ENCODE results near the gene HSD17B14.
"Not testable (repeated sequence)": the region's sequence is repeated elsewhere in the genome, so short reads cannot be mapped to it uniquely, and the experiment has no call there.

The HSD17B14 gene

GRCh38 chr19:48799358-48800300 lies 36.7 kb downstream of the HSD17B14 start:
- no peak for DNase-seq (ENCODE audit: extremely low read depth in 1 of 2, low read depth in 1 of 2)

DNA sequence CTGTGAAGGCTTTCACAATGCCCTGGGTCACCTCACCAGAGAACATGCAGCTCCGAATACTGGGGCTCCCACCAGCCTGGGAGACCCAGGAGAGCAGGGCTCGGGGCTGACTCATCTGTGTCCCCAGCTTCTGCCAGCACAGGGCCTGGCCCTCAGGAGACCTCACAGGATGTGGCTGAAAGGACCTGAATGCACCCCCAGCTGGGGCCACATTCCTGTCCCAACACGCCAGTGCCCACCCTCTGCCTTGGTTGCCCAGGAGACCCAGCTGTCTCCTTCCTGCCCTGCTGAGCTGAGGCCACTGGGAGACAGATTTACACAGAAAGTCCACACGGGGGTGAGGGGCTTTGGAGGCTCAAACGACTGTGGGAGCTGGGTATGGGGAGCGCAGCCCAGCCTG lies 37.4 kb downstream of the HSD17B14 start:
- no peak for DNase-seq (ENCODE audit: extremely low read depth in 1 of 2, low read depth in 1 of 2)

- no peak for DNase-seq (ENCODE audit: extremely low read depth in 1 of 2, low read depth in 1 of 2)
These were observed 39.2 kb downstream of the HSD17B14 start for GRCh38 chr19:48797103-48797502.

DNA sequence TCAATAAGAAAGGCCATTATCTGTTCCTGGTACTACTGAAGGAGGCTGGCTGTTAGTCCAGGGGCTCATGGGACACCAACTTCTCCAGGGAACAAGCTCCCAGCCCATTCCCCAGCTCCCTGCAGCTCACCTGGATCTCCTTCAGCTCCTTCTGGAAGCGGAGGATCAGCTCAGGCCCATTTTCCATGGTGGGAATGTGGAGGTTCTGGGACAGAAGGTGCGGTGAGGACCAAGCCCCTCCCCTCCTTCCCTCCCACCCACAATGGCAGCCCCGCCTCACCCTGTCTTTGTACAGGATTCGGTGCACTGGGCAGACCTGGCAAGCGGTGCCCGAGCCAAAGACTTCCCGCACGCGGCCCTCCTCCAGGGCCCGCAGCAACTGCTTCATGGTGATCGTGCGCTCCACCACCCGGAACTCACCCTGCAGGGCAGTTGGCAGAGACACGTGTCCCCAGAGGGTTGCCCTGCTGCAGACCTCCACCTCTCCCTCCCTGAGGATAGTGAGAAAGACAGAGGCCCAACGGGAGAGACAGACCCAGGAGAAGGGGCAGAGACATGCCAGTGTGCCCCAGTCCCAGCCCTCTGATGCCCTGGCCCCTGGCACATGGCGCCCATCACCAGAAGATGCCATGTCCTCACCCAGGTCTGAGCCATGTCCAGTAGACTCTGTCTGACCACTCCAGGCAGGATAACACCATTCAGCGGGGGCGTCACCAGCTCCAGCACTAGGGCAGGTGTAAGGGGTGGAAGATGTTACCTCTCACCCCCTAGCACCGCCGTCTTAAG lies 39.8 kb downstream of the HSD17B14 start:
- no peak for DNase-seq (ENCODE audit: extremely low read depth in 1 of 2, low read depth in 1 of 2)

- no peak for DNase-seq (ENCODE audit: extremely low read depth in 1 of 2, low read depth in 1 of 2)
These were observed 40.6 kb downstream of the HSD17B14 start for GRCh38 chr19:48795685-48796070.

- peak; percentile 61 to 71 for DNase-seq (ENCODE audit: extremely low read depth in 1 of 2, low read depth in 1 of 2)
These were observed 41.1 kb downstream of the HSD17B14 start for GRCh38 chr19:48795055-48795684.

DNA sequence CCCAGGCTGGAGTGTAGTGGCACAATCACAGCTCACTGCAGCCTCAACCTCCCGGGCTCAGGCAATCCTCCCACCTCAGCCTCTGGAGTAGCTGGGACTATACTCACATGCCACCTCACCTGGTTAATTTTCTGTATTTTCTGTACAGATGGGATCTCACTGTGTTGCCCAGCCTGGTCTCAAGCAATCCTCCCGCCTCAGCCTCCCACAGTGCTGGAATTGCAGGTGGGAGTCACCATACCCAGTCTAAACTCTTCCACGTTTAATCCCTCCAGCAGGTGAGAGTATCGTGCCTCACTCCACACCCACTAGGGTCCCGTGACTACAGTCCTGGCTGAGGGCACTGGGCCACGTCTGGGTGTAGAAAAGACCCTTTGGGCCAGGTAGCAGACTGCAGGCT lies 42.0 kb downstream of the HSD17B14 start:
- no peak for DNase-seq (ENCODE audit: extremely low read depth in 1 of 2, low read depth in 1 of 2)

DNA sequence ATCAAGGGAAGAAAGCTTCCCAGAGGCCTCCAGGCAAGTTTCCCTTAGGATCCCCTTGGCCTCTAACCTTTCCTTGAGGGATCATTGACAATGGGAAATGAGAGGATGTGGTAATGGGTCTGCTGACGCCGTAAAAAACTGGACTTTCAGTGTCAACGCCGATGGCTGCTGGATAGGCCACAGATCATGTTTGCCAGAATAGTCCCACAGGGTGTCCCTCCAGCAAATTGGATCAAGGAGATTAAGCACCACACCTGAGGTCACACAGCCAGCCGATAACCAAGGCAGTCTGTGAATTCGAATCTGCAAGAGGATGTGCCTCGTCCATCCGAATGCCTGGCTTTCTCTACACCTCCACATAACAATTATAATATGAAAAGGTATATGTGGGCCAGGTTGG lies 43.0 kb downstream of the HSD17B14 start:
- no peak for DNase-seq (ENCODE audit: extremely low read depth in 1 of 2, low read depth in 1 of 2)

DNA sequence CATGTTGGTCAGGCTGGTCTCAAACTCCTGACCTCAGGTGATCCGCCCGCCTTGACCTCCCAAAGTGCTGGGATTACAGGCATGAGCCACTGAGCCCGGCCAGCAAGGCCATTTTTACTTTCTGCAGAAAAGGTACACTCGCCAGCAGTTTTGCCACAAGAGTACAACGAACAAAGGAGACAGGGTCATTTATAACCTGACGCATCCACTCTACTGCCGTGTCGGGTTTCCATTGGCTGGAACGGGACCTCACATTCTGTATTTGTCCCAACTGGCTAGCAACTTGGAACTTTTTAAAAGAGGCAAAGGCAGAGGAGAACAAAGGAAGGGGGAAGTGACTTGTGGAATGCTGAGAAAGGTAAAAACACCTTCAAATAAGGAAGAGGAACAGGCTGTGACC lies 49.0 kb downstream of the HSD17B14 start:
- not testable (repeated sequence) for DNase-seq (ENCODE audit: extremely low read depth in 1 of 2, low read depth in 1 of 2)

DNA sequence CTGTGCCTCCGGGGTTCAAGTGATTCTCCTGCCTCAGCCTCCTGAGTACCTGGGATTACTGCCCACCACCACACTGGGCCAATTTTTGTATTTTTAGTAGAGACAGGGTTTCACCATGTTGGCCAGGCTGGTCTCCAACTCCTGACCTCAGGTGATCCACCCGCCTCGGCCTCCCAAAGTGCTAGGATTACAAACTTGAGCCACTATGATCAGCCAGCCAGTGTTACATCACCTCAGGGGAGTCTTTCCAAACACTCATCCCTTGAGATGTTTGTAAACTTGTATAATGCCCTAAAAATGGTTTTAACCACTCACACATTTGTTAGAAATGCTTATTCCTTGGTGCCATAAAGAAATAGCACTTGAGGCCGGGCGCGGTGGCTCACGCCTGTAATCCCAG lies 49.9 kb downstream of the HSD17B14 start:
- not testable (repeated sequence) for DNase-seq (ENCODE audit: extremely low read depth in 1 of 2, low read depth in 1 of 2)

GRCh38 chr19:48784527-48784926 lies 51.8 kb downstream of the HSD17B14 start:
- DNase-seq (ENCODE audit: extremely low read depth in 1 of 2, low read depth in 1 of 2), result no peak

GRCh38 chr19:48780631-48781391 lies 55.5 kb downstream of the HSD17B14 start:
- DNase-seq (ENCODE audit: extremely low read depth in 1 of 2, low read depth in 1 of 2), result no peak

DNA sequence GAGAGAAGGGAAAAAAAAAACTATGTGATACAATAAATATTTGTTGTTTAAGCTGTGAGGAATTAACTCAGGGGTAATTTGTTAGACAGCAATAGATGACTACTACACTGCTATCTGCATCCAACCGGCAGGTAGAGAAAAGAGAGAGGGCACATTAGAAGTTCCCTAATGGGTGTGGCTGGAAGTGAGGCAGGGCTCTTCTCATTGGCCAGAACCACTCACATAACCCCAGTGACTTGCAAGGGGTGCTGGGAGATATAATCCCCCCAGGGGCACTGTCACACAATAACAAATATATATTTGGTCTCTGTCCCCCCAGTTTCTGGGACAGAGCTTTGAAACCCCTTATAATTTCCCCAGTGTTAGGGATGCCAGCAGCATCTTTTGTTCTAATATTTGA lies 56.7 kb downstream of the HSD17B14 start:
- DNase-seq (ENCODE audit: extremely low read depth in 1 of 2, low read depth in 1 of 2), result no peak

DNA sequence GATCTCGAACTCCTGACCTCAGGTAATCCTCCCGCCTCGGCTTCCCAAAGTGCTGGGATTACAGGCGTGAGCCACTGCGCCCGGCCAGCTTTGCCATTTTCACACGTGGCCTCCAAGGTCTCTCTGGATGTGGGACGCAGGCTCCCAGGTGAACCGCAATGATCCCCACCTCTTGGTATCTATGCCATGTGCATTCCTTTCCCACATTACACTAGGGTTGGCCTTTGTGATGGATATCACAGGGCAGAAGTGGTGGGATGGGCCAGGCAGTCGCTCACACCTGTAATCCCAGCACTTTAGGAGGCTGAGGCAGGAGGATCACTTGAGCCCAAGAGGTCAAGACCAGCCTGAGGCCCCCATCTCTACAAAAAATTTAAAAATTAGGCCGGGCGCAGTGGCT lies 58.6 kb downstream of the HSD17B14 start:
- DNase-seq (ENCODE audit: extremely low read depth in 1 of 2, low read depth in 1 of 2), result no peak

DNA sequence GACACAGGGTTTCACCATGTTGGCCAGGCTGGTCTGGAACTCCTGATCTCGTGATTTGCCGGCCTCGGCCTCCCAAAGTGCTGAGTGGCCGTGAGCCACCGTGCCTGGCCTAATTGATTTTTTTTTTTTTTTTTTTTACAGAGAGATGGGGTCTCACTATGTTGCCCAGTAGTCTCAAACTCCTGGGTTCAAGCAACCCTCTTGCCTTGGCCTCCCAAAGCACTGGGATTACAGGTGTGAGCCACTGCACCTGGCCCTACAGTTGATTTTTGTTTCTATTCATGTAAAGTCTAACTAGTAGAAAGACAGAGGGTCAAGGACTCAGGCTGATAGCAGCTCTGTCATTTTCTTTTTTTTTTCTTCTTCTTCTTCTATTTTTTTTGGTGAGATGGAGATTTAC lies 59.2 kb downstream of the HSD17B14 start:
- no peak for DNase-seq (ENCODE audit: extremely low read depth in 1 of 2, low read depth in 1 of 2)

DNA sequence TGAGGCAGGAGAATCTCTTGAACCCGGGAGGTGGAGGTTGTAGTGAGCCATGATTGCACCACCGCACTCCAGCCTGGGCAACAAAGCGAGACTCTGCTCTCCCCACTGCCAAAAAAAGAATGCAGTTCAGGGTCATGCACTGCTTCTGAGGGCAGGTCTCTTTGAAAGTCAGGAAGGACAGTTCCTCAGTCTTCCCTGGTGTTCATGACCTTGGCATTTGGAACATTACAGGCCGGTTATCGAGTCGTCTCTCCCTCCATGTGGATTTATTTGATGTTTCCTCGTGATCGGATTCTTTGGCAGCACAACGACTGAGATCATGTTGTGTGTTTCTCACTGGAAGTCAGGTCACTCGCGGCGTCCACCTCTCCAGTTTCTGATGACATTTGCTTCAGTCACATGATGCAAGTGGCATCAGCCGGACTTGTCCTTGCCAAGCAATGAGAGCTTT lies 63.8 kb downstream of the HSD17B14 start:
- DNase-seq (ENCODE audit: extremely low read depth in 1 of 2, low read depth in 1 of 2), result no peak

- DNase-seq (ENCODE audit: extremely low read depth in 1 of 2, low read depth in 1 of 2), result no peak
These were observed 65.4 kb downstream of the HSD17B14 start for GRCh38 chr19:48770734-48771472.

DNA sequence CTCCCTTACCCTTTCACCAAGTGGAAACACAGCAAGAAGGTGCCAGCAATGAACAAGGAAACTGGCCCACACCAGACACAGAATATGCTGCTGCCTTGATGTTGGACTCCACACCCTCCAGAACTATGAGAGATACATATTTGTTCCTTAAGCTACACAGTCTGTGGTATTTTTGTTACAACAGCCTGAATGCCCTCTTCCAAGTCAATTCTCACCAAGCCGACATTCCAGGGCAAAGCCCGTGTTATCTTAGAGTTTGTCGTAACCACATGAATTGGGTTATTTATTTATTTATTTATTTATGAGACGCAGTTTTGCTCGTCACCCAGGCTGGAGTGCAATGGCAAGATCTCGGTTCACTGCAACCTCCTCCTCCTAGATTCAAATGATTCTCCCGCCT lies 66.0 kb downstream of the HSD17B14 start:
- no peak for DNase-seq (ENCODE audit: extremely low read depth in 1 of 2, low read depth in 1 of 2)

DNA sequence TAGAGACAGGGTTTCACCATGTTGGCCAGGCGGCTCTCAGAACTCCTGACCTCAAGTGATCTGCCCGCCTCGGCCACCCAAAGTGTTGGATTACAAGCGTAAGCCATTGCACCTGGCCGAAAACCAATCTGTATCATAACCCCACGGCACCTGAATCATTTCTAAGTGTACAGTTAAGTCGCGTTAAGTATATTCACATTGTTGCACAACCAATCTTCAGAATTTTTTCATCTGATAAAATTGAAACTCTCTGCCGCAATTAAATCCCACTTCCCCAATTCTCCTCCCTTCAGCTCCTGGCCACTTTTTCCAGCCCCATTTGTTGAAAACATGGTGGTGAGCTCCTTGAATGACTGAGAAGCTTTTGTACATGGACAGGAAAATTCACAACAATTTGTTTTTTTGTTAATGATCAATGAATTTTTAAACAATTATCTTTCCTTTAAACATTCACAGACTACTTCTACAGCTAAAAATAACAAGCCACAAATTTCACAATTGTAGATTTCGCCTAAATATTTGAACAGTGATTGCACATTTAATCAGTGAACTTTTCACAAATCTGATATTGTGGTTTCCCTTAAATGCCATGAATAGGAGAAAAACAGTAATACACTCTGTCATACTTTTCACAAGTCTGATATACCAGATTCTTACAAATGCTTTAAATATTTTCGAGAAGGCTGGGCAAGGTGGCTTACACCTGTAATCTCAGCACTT lies 67.1 kb downstream of the HSD17B14 start:
- DNase-seq (ENCODE audit: extremely low read depth in 1 of 2, low read depth in 1 of 2), result no peak

Measured in activated CD8-positive, alpha-beta memory T cell treated with anti-CD3 and anti-CD28 coated beads for 1 hour (primary cell).